Stimulated activated CD8-positive, alpha-beta memory T cell treated with anti-CD3 and anti-CD28 coated beads, Interleukin-15, amount 100 ng/mL, for 4 hours (primary cell): ENCODE data around the gene TIE1.

Experiments
- DNase-seq, 2 donors: peaks; one replicate each; pipeline ENCODE4 v3.0.0-alpha.2; 2020; ENCODE audit warnings: low read depth in 2 of 2

The TIE1 gene

DNA sequence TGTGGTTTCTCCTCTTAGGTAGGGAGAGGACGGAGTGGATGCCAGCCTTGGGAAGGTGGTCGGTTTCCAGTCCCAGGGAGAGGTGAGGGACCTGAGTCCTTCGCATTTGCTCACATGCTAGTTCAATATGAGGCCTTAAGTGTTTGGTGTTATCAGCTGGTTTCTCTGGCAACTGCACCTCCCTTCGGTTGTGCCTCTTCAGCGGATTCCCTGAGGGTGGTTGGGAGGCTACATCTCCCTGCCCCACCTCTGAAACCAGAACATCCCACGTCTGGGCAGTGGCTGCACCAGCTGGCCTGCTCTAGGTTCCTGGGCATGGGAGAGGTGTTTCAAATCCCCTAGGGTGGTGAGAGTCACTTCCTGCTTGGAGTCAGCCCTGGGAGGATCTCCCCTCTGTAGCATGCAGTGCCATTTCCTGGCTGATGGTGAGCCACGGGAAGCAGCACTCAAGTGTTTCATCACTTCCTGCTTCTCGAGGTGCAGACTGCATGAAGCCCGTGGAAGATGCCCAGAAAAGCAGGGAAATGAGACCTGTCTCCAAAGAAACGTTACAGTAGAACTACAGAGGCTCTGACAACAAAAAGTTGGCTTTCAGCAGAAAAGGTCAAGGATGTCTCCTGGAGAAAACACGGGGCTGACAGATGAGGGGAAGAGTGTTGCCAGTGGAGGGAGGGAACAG lies 26.5 kb upstream of the TIE1 start:
- no peak for DNase-seq

DNA sequence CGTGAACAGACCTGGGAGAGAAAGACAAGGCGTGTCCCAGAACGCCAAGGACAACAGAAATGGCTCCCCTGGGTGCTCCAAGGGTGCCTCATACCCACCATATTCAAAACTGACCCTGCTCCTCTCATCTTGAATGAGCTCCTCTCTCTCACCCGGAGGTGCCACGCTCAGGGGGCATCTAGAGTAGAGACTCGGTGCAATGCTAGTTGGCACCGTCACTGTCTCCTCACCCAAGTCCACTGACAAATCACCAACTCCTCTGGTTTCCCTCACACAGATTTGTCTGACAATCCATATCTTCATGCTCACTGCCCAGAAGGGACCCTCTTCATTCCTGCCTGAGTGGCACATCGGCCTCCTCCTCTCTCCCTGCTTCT lies 26.0 kb upstream of the TIE1 start:
- no peak for DNase-seq

DNA sequence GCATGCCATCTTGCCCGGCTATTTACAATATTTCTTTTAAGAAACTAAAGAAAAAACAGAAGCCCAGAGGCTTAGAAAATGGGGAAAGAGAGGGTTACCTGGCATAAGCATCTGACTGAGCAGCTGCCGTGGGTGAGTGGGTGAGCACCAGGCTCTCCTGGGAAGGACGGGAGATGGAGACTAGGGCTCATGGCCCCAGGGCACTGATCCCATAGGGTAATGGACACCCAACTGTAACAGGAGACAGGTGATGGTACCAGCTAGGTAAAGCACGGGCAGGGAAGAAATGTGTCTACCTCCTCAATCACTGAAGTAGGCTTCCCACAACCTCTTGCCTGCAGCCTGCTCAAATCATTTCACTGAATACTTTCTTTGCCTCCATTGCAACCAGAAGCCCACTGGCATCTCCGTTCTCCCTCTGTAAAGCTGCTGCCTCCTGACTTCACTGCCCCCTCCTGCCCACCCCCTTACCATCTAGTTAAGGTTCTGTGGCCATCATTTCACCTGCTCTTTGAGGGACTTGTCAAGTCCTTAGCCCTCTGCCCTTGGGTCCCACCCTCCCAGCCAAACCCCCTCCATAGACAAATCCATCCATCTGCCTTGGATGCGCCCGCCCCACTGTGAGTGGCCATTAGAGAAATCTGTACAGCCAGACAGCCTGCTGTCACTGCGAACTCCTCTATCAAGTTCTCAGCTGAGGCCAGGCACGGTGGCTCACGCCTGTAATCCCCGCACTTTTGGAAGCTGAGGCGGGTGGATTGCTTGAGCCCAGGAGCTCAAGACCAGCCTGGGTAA lies 24.8 kb upstream of the TIE1 start:
- DNase-seq, result no peak

DNA sequence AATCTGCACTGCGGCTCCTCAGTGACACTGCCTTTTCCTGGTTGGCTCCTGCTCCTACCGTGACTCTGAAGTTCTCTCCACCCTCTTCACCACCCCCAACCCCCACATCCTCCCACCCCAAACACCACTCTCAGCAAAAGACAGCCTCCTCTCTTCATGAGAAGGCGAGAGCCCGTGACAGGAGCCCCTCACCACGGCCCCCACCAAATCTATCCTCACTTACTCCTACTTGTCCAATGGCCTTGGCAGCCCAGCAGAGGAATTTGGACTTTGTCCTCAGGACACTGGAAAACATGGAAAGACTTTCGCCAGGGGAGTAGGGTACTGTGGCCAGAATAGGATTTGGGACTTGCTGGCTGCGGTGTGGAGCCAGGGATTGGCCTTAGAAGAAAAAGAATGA lies 24.1 kb upstream of the TIE1 start:
- DNase-seq, result no peak

DNA sequence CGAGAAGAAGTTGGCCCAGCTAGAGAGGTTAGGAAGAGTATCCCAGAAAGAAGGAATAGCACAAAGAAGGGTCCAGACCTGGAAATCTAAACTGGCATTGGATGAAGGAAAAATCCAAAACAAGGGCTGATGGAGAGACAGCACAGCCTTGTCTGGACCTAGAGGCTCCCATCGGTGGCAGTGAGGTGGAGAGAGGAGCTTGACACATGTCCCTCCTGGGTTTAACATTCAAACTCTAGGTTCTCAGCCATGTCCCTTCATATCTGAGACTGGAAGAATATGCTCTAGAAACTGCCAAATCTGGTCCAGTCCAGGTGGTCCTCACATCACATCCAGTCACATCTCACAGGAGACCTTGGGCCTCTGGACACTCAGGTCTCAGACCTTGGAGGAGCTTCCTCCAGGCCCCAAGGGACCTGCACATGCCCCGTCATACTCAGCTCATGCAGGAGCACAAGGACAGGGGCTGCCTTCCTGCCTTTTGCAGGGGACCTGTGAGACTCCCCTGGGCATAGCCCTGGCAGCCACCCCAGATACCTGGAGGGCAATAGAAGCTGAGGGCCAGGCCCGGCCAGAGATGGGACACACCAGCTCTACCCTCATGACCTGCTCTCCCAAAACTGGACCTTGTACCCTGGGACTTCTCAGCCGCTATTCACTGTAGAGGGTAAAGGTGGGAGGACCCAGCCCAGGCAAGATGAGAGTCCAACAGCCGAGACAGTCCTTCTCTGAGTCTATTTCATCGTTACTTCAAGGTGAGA lies 23.5 kb upstream of the TIE1 start:
- DNase-seq, result no peak

DNA sequence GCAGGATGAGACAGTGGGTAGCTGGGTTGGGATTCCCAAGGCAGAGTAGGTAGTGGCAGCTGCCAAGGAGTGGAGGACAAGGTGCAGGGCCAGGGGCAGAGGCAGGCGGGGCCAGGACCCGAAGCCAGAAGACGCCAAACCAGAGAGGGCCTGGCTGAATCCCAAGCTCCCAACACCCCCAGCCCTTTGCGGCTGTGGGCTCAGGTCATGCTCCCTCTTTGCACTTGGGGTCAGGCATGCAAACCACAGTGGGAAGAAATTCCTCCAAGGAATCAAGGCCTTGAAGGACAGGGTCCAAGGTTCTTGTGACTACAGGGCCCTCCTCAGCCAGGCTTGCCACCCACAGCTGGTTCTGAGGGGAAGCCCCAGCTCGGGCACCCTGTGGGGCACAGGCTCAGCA lies 21.6 kb upstream of the TIE1 start:
- DNase-seq, result no peak

DNA sequence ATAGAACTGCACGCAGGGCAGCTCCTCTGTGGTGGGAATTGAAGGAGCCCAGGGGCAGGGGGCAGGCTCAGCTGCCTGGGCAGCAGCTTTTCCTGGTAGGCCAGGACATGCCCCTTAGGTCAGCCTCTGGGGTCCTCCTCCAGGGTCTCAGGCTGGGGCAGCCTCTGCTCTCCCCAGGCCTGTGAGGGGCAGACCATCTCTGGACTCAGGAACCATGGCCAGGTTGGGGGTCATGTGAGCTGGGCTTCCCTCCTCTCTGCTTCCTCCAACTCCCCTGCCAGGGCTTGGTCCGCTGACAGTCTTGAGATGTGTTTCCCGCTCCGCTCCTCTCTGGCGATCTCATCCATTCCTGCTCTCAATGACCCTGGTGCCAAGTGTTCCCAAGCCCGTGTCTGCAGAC lies 21.1 kb upstream of the TIE1 start:
- DNase-seq, result no peak

DNA sequence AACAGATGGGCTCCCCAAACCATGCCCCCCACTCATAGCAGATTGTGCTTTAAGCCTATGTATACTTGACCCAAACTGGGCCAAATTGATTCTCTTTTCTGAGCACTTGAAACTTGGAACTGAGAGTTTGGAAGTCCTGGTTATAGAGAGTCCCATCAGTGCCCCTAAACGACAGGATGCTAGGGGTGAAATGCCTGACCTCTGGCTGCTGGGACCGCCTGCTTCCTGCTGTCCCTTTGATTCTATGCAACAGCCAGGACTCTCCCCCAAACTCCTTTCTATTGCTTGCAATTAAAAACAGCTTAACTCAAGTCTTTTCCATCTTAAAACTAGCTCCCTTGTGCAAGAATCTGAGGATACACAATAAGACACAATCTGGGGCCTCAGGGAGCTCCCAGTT lies 20.1 kb upstream of the TIE1 start:
- DNase-seq, result no peak

DNA sequence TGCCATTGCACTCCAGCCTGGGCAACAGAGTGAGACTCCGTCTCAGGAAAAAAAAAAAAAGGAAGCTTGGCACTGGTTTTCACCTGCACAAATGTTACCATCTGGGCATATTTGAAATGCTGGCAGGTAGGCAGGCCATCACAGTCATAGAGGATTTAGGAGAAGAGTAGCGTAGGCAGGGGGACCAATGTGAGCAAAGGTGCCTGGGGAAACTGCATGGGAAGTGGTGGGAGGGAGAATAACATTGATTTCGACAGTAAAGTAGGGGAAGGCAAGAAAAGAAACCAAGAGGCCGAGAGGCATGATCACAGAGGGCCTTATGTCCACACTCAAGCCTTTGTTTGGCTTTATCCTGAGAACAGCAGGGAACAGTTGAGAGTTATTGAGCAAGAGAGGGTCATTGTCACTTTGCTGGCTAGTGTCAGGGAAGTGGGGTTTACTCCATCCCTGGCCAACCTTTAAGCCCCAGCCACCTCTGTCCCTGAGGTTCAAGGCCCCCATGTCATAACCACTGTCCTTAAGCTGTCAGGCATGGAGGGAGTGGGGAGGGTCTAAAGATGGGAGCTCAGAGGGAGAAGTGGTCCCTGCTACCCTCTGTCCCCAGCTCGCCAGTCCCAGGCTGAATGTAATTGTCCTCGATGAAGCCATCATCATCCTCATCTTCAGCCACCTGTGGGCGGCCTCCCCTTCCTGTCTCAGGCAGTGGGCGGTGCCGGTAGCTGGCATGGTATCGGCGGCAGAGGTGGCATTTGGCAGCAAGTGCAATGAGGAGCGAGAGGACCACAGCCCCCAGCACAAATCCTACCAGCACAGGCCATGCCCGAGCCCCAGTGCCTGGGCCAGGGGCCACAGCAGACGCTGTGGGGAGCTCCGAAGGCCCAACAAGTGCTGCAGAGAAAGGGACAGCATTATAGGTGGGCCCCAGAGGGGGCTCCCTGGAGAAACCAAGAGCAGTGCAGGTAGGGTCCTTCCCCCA lies 18.3 kb upstream of the TIE1 start:
- no peak for DNase-seq

DNA sequence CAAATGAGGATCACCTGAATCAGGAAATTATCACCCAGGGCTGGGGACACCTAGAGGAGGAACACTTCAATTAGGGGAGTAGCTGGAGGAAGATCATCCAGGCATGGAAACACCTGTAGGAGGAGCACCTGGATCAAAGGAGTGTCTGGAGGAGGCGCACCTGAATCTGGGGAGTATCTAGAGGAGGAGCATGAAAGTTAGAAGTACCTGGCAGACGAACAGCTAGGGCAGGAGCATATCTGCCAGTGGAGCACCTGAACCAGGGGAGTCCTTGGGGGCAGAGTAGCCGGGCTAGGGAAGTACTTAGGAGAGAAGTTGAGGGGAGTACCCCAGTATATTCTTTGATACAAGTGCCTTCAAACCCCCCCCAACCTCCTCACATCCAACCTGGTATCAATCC lies 16.7 kb upstream of the TIE1 start:
- DNase-seq, result no peak

DNA sequence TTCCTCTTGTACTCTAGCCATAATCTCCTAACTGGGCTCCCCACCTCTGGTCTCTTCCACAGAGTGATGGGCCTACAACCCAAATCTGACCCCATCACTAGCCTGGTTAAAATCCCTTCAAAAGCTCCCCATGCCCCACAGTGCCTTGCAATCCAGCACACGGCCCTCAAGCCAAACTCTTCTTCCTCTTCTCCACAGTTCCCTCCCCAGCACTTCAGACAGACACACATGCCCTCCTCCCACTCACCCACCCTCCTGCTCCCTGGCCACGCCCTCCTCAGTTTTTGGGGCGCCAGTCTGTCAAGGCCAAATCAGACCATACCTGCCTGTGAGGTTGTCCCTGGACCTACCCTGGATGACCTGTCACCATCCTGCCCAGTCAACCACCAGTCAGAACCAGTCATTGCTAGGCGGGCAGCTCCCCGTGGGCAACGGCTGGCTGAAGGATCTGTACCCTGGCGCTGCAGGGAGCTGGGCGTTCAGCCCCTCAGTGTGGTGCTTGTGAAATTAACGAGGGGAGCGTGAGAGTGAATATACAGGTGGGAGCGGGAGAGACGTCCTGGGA lies 16.2 kb upstream of the TIE1 start:
- DNase-seq, result no peak

DNA sequence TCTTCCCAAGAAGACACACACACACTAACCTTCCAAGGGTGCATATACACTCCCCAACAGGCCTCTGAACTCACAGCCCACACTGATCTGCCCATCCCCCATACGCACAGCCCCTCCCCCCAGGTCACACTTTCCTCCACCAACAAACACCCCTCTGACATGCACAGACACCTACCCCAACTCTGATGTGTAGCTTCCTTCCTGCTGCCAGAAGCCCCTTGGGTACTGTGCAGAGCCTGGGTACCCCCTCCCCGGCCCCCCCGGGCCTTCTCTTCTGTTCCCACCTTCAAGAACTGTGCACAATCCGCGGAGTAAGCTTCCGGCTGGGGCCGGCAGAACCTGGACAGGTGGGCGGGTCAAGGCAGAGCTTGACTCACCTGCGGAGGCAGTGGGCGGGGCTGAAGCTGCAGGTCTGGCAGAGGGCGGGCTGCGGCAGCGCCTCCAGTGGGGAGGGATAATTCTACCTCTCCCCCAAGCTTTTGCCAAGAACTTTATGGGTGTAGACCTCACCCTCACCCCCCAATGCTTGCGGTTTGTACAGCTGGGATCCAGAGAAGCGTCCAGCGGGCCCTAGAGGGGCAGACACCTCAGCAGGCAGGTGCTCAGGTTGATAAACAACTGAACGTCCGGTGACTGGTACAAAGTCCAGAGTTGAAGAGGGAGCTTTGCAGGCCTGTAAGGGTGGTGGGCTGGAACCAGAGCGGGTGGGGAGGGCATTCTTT lies 15.4 kb upstream of the TIE1 start, which contains the start of gene C1orf210:
TSS of gene C1orf210 (minus strand) at position 313 of the 722 bp plus-strand sequence. CDS start 2,311 bp downstream, outside the sequence.
- DNase-seq, result no peak

DNA sequence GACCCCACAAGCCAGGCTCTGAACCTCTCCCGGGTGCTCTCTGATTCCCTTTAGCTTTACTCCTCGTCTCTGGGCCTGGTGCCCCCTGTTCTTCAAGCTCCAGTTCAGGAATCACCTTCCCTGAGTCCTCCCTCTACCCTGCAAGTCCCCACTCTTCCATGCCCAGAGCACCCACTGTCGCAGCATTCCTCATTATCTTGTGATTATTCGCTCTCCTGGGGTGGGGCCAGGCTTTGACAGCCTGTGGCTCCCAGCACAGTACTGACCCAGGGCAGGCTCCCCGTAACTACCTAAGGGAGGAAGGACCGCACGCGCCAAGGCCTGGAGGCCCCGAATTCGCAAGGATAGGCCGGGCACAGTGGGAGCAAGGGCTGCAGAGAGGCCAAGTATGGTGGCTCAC lies 14.7 kb upstream of the TIE1 start:
- DNase-seq, result no peak

DNA sequence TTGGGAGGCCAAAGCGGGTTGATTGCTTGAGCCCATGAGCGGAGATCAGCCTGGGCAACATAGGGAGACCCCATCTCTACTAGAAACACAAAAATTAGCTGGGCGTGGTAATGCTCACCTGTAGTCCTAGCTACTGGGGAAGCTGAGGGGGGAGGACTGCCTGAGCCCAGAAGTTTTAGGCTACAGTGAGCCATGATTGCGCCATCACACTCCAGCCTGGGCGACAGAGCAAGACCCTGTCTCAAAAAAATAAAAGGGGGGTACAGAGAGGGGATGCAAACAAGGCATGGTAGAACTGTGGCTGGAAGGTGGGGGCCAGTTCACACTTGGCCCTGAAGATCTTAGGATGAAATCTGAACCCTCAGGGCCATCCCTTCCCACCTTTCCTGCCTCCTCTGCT lies 14.2 kb upstream of the TIE1 start:
- DNase-seq, result no peak

DNA sequence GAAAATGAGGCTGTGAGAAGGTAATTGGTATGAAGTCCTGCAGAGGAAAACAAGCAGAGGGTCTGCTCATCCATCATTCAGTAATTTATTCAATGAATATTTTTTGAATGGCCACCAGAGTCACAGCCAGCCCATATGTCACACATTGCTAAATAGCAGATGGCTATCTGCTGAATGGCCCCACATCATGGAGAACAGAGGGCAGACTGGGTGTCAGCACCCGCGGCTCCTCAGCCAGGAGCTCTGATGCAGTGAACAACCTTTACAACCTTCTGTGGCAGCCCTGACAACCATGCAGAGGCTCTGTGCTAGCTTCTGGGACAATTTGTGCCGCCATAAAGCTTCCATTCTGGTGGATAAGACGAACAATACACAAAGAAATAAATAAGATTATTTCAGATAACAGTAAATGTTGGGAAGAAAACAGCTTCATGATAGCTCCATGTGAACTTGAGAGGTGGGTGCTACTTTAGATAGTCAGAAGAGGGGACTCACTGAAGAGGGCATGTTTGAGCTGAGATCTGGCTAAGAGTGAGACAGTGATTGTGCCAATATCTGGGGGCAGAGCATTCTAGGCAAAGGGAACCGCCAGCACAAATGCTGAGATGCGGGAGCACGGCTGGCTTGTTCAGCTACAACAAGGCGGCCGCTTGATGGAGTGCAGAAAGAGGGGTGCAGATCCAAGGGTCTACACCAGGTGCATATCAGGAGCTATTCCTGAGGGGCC lies 12.6 kb upstream of the TIE1 start:
- no peak for DNase-seq

DNA sequence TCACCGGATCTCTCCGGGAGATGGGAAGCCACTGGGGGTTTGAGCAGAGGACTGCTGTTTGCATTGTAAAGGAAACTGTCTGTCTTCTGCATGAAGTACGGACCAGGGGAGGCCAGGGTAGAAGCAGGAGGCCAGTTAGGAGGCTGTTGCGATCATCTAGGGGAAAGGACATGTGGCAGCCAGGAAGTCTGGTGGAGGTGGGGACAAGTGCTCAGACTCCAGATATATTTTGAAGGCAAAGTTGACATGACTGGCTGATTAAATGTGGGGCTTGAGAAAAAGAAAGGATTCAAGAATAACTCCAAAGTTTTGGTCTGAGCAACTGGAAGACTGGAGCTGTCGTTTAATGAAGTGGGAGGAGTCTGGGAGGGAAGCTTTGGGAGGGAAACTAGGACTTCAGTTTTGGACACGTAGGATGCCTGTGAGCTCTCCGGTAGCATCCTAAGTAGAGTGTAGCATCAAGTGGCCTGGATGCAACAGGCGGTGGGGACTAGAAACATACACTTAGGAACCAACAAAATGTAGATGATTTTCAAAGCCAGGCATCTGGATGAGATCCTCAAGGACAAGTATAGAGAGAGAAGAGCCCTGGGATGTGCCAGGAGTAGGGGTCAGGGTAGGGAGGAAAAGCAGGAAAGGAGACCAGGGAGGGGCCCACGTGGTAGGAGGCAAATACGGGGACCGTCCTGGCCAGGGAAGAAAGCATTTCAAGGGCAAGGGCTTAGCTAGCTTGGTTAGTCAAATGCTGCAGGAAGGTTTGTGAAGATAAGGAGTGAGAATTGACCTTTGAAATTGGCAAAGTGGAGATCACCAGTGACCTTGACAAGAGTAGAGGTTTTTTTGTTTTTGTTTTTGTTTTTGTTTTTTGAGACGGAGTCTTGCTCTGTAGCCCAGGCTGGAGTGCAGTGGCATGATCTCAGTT lies 11.7 kb upstream of the TIE1 start:
- no peak for DNase-seq

DNA sequence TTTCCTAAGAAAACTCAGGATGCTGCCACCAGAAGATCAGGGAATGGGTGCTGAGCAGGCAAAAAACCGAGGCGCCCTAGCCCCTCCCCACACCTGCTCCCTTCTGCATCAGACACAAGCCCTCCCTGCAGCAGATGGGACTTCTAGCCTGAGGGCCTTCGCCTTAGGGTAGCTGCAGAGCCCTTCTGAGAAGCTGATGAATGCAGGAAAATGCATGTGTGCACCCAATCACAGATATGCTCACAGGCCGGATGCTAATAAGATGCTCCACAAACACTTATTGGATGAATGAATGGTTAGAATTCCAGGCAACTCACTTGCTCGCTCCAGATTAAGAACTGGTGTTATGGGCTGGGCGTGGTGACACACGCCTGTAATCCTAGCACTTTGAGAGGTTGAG lies 8.6 kb upstream of the TIE1 start:
- no peak for DNase-seq

DNA sequence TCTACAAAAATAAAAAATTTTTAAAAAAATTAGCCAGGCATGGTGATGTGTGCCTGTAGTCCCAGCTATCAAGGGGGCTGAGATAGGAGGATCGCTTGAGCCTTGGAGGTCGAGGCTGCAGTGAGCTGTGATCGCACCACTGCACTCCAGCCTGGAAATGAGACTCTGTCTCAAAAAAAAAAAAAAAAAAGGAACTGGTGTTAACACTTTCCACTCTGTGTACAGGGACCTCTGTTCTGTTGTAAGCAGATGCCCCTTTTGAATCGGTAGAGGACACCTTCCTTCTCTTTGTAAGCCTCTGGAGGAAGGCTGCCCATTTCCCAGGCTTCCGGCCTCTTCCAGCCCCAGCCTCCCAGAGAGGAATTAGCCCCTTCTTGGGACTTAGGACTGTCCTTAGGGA lies 8.1 kb upstream of the TIE1 start:
- DNase-seq, result no peak

DNA sequence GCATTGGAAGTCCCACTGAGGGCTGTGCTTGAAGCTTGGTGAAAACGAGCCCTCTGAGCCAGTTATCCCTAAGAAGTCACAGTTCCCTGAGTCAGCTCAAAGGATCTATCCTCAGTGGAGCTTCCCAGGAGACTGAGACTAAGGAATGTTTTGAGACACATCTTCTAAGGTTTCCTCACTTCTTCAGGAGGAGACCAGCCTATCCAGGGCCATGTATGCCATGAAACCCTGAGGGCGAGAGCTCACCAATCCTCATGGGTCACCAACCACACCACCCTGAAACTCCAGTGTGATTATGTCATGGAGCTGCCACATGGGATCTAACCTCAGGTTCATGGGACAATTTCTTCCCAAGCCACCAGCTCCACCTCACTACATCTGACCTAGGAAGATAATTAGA lies 7.6 kb upstream of the TIE1 start:
- DNase-seq, result no peak
